Erythroblast (primary cell): ENCODE measurements around the gene CEP170B.
A peak's percentile ranks its signal among the peaks of the same experiment; 100 is the strongest.
"Not testable (repeated sequence)": the region's sequence is repeated elsewhere in the genome, so short reads cannot be mapped to it uniquely, and the experiment has no call there.

Experiments
- DNase-seq, 2 experiments: peaks; one replicate each; lab custom pipeline; 2025; lab: John Stamatoyannopoulos, UW
- GATA1 ChIP-seq: IDR thresholded peaks from 2 replicates; pipeline ENCODE4 v1.6.1; 2011; ENCODE audit warnings: low read depth, mild to moderate bottlenecking, control low read depth, low read length, moderate library complexity
- POLR2A ChIP-seq: IDR thresholded peaks from 2 replicates; pipeline ENCODE4 v1.6.1; 2011; ENCODE audit warnings: mild to moderate bottlenecking, low read length

Gene CEP170B

GRCh38 chr14:104856157-104856868 is 8.8 kb upstream of the CEP170B start:
- TF ChIP-seq POLR2A (no peak), GATA1 (no peak)
- no peak for DNase-seq

GRCh38 chr14:104856869-104857860 is 7.9 kb upstream of the CEP170B start:
- DNase-seq = no peak
- TF ChIP-seq POLR2A (no peak), GATA1 (no peak)

DNA sequence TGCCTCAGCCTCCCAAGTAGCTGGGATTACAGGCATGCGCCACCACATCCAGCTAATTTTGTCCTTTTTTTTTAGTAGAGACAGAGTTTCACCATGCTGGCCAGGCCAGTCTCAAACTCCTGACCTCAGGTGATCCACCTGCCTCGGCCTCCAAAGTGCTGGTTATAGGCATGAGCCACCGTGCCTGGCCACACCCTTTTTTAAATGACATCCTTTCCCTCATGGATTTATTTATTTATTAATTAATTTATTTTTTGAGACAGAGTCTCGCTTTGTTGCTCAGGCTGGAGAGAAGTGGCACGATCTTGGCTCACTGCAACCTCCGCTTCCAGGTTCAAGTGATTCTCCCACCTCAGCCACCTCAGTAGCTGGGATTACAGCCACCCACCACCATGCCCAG is 7.1 kb upstream of the CEP170B start:
- not testable (repeated sequence) for DNase-seq

DNA sequence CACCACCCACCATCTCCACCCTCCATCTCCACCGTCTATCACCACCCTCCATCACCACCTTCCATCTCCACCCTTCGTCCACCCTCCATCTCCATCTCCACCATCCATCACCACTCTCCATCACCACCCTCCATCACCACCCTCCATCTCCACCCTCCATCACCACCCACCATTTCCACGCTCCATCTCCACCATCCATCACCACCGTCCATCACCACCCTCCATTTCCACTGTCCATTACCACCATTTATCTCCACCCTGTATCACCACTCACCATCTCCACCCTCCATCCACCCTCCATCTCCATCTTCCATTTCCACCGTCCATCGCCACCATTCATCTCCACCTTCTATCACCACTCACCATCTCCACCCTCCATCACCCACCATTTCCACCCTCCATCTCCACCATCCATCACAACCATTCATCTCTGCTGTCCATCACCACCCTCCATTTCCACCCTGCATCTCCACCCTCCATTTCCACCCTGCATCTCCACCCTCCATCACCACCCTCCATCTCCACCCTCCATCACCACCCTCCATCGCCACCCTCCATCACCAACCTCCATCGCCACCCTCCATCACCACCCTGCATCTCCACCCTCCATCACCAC is 6.1 kb upstream of the CEP170B start:
- no peak for DNase-seq
- TF ChIP-seq GATA1 (no peak), POLR2A (no peak)

- TF ChIP-seq POLR2A = no peak
- no peak for TF ChIP-seq GATA1
- DNase-seq = no peak
Measured at GRCh38 chr14:104859900-104860299, 5.2 kb upstream of the CEP170B start.

GRCh38 chr14:104860414-104860813 is 4.7 kb upstream of the CEP170B start:
- no peak for TF ChIP-seq GATA1
- no peak for TF ChIP-seq POLR2A
- DNase-seq = no peak

DNA sequence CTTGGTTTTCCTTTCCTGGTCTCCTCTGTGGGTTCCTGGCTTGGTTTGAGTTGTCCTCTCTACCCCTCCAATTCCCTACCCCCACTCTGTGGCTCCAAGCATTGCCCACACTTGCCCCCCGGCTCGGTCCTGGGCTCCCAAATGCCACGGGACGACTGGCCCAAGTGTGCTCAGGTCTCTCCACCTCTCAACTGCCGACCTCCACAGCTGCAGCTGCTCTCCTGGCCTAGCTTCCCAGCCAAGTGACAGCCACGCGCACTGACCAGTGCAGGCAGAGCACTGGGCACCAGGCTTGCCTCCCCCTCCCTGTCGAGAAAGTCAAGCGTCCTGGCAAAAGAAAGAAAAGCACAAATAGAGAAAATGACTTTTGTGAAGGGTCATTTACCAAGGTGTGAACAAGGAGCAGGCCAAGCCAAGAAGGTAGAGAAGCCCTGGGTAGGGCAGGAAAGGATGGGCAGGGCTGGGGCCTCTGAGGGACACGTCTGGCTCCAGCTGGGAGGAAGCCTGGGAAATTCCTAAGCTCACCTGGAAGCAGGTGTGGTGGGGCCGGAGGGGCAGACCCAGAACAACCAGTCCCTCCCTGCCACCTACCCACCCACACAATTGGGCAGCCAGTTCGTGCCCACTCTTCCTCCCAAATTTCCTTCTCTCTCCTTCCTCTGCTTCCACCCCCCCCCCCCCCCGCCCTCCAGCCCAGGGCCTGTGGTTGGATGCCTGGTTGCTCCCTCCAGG is 1.8 kb upstream of the CEP170B start:
- no peak for TF ChIP-seq POLR2A
- TF ChIP-seq GATA1 = no peak
- no peak for DNase-seq

GRCh38 chr14:104863923-104864266 is 1.2 kb upstream of the CEP170B start:
- no peak for TF ChIP-seq POLR2A
- no peak for TF ChIP-seq GATA1

GRCh38 chr14:104864267-104865080 is 594 bp upstream of the CEP170B start:
- no peak for TF ChIP-seq GATA1
- no peak for TF ChIP-seq POLR2A
- DNase-seq = peak in 1 of 2 experiments; percentile 30

More at GRCh38 chr14:104863923-104864266, 1.2 kb upstream of the CEP170B start:
- DNase-seq = no peak

GRCh38 chr14:104865631-104866441 is 768 bp downstream of the CEP170B start:
- DNase-seq = peak in 1 of 2 experiments; percentile 27
- TF ChIP-seq GATA1 (no peak), POLR2A (no peak)

DNA sequence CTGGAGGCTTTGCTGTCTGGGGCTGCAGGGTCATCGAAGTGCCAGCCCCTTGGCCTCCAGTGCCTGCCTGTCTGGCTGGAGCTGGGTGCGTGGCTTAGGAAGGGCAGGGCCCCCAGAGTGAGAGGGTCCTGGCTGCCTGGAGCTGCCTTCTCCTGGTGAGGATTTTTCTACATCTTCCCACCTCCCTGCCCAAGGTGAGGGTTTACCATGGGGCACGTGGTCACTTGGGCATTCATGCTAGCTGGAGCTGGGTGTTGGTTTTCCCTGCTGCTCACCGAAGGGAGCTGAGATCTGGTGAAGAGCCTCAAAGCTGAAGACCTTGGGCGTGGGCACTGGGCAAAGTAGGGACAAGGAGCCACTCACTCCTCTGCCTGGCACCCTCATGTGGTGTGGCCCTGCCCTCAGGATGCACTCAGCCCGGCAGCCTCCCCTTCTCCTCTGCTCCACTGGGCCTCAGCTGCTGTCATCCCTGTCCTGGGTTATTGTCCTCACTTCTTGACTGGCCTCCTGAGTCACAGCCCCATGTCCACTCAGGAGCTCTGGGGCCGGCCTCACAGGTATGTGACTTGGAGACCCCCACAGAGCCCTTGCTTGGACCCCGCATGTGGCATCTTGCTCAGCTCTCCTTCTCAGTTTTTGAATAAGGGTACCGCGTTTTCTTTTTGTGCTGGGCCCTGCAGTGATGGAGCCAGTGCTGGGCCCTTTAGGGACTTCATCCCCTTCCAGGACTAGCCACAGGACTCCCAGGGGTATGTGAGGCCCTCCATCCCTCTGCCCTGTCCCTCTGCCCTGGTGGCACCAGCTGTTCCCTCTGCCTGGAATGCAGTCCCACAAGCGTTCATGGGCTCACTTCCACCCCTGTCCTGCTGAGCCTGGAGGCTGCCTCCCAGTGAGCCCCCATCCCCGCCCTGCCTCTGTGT is 1.6 kb downstream of the CEP170B start:
- TF ChIP-seq POLR2A (no peak), GATA1 (no peak)
- DNase-seq = no peak
